Glutamatergic neuron (in vitro differentiated cells): ENCODE measurements around the gene C1QTNF4. TPM values are rescaled to one million over a fixed set of nuclear protein-coding genes. Genes with fewer than 3 reads are reported as not detected.

Experiments used
- DNase-seq: peaks from one replicate; pipeline ENCODE4 v3.0.0; 2022
- H3K27ac Mint-ChIP-seq: one replicate; pipeline ENCODE4 v1.8.0; 2020; ENCODE audit warnings: mild to moderate bottlenecking, mixed read lengths, inconsistent platforms; ENCODE audit not compliant: unreplicated experiment
- H3K27me3 Mint-ChIP-seq: one replicate; pipeline ENCODE4 v1.8.0; 2020; ENCODE audit warnings: mild to moderate bottlenecking, moderate library complexity, mixed read lengths, inconsistent platforms; ENCODE audit not compliant: unreplicated experiment
- H3K36me3 Mint-ChIP-seq: one replicate; pipeline ENCODE4 v1.8.0; 2020; ENCODE audit warnings: mild to moderate bottlenecking, mixed read lengths, inconsistent platforms; ENCODE audit not compliant: unreplicated experiment
- H3K4me1 Mint-ChIP-seq: one replicate; pipeline ENCODE4 v1.8.0; 2020; ENCODE audit warnings: mild to moderate bottlenecking, low read depth, mixed read lengths, inconsistent platforms; ENCODE audit not compliant: unreplicated experiment
- H3K4me3 Mint-ChIP-seq: one replicate; pipeline ENCODE4 v1.8.0; 2020; ENCODE audit warnings: mild to moderate bottlenecking, mixed read lengths, inconsistent platforms; ENCODE audit not compliant: unreplicated experiment
- H3K9me3 Mint-ChIP-seq: one replicate; pipeline ENCODE4 v1.8.0; 2020; ENCODE audit warnings: mild to moderate bottlenecking, moderate library complexity, mixed read lengths, inconsistent platforms; ENCODE audit not compliant: unreplicated experiment
- total RNA-seq: library from RNA; stranded (reverse); fragmentation: NEBNext Ultra II Directional; extraction: Animal tissue kit (Norgen Biotek cat#: 25700); gene quantifications from one replicate; pipeline ENCODE4 v1.2.1, GENCODE V29; 2021; ENCODE audit not compliant: unreplicated experiment
- TF ChIP-seq, protein P1 (sequence below): fragments of 200-600 bp; sonication (generic); IDR thresholded peaks from one replicate; pipeline ENCODE4 v1.5.0; 2021; ENCODE audit not compliant: partially characterized antibody, unreplicated experiment

Gene C1QTNF4
- total RNA-seq, 1 donor from 2014 or later = 7.0 TPM

DNA sequence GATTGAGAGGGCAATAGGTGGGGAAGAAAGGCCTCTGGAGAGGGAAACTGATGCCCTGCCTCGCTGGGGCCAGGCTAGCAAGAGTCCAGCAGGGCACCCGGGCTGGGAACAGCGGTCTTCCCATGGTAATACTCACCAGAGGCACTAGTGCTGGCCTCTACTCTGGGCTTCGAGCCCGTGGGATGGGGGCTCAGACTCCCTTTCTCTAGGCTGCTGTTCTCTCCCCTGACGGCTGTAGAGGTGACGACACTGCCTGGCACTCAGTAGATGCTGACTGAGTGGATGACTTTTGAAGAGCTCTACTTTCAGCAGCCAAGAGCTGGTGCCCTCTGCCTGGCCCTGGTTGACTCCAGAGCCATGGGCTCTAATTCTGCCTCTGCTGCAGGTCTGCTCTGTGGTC lies 818 bp upstream of the C1QTNF4 start:
- no peaks in the 10 kb centered on the region for H3K36me3 Mint-ChIP-seq
- peak overlapping the region; percentile 72 for H3K4me3 Mint-ChIP-seq
- peaks cover 15% of the 10 kb centered on the region for H3K4me1 Mint-ChIP-seq
- H3K9me3 Mint-ChIP-seq = no peaks in the 10 kb centered on the region
- H3K27me3 Mint-ChIP-seq = peaks cover 23% of the 10 kb centered on the region
- TF ChIP-seq, protein P1, sequence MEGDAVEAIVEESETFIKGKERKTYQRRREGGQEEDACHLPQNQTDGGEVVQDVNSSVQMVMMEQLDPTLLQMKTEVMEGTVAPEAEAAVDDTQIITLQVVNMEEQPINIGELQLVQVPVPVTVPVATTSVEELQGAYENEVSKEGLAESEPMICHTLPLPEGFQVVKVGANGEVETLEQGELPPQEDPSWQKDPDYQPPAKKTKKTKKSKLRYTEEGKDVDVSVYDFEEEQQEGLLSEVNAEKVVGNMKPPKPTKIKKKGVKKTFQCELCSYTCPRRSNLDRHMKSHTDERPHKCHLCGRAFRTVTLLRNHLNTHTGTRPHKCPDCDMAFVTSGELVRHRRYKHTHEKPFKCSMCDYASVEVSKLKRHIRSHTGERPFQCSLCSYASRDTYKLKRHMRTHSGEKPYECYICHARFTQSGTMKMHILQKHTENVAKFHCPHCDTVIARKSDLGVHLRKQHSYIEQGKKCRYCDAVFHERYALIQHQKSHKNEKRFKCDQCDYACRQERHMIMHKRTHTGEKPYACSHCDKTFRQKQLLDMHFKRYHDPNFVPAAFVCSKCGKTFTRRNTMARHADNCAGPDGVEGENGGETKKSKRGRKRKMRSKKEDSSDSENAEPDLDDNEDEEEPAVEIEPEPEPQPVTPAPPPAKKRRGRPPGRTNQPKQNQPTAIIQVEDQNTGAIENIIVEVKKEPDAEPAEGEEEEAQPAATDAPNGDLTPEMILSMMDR = no peak
- H3K27ac Mint-ChIP-seq = no peak overlapping the region
- no peak for DNase-seq

DNA sequence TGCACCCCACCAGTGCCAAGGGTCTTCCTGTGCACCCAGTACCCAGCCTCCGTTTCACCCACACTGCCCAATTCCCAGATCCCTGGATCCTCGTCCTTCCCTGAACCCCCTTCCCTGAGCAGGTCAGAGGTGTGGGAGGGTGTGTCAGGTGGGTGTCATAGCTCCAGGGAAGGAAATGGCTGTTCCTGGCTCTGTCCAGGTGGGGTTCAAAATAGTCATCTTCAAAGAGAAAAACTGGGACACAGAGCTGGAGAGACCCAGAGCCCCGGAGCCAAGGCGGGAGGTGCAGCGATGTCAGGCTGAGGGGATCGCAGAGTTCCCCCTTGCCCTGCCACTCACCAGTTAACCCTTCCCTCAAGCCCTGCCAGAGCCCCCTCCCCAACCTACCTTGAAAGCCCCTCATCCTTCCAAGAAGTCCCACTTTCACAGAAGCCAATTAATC lies 698 bp downstream of the C1QTNF4 start:
- TF ChIP-seq, protein P1 = no peak
- DNase-seq = no peak
- peaks cover 6% of the 10 kb centered on the region for H3K4me1 Mint-ChIP-seq
- no peak overlapping the region for H3K27ac Mint-ChIP-seq
- H3K4me3 Mint-ChIP-seq = peak overlapping the region; percentile 84
- no peaks in the 10 kb centered on the region for H3K36me3 Mint-ChIP-seq
- no peaks in the 10 kb centered on the region for H3K9me3 Mint-ChIP-seq
- peaks cover 23% of the 10 kb centered on the region for H3K27me3 Mint-ChIP-seq

DNA sequence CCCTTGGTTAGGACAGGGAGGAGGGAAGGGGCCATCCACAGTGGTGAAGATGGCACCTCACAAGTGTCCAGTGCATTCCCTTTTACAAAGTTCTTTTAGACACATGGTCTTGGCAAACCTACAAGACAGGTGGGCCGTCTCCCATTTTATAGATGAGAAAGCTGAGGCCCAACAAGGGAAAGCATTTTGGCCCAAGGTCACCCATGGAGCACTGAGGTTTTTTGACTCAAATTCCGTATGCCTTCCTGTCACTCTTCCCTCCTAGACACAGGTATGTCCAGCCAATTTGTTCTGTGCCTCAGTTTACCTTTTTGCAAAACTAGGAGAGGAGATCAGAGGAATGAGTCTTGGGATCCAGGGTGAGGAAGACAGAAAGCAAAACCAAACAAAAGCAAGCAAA lies 1.2 kb downstream of the C1QTNF4 start:
- H3K4me1 Mint-ChIP-seq = peaks cover 7% of the 10 kb centered on the region
- no peak overlapping the region for H3K4me3 Mint-ChIP-seq
- no peaks in the 10 kb centered on the region for H3K9me3 Mint-ChIP-seq
- H3K36me3 Mint-ChIP-seq = no peaks in the 10 kb centered on the region
- H3K27ac Mint-ChIP-seq = no peak overlapping the region
- TF ChIP-seq, protein P1 = no peak
- no peak for DNase-seq
- peaks cover 25% of the 10 kb centered on the region for H3K27me3 Mint-ChIP-seq

DNA sequence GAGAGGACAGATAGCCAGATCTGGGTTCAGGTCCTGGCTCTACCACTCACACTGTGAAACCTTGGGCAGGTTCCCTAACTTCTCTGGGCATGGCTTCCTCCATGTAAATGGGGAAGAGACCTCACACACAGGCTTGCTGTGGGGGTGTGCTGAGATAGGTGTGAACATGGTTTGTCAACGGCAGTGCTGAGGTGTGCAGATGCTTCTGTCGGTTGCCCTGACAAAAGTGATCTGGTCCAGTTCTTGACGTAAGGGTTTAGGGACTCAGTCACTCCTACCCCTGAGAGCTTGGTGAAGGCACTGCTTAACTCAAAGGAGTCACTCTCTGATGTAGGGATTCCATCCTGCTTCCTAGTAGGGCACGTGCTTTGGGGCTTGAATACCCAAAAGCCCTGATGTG lies 2.0 kb downstream of the C1QTNF4 start:
- peaks cover 7% of the 10 kb centered on the region for H3K4me1 Mint-ChIP-seq
- TF ChIP-seq, protein P1 = no peak
- H3K36me3 Mint-ChIP-seq = no peaks in the 10 kb centered on the region
- H3K27ac Mint-ChIP-seq = no peak overlapping the region
- no peaks in the 10 kb centered on the region for H3K9me3 Mint-ChIP-seq
- peaks cover 25% of the 10 kb centered on the region for H3K27me3 Mint-ChIP-seq
- no peak for DNase-seq
- H3K4me3 Mint-ChIP-seq = no peak overlapping the region

DNA sequence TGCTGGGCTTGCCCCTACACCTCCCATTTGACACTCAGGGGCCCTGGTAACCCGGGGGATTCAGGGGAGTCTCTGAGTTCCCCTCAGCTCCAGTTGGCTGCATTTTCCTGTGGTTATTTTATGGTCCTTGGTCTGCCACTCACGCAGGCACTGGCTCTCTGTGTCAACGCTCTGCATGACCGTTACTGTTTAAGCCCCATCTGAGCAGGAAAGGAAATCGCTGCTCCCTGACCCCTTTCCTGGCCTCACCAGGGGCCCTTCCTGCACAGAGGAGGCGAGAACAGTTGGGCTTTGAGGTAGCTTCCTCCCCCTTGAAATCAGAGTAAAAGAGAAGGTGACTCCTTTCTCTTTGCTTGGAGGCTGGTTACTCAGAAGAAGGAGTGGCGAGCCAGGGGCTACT lies 2.4 kb downstream of the C1QTNF4 start:
- no peaks in the 10 kb centered on the region for H3K36me3 Mint-ChIP-seq
- peaks cover 25% of the 10 kb centered on the region for H3K27me3 Mint-ChIP-seq
- TF ChIP-seq, protein P1 = no peak
- DNase-seq = no peak
- no peak overlapping the region for H3K27ac Mint-ChIP-seq
- H3K4me3 Mint-ChIP-seq = no peak overlapping the region
- peaks cover 7% of the 10 kb centered on the region for H3K4me1 Mint-ChIP-seq
- no peaks in the 10 kb centered on the region for H3K9me3 Mint-ChIP-seq
